Activated CD8-positive, alpha-beta T cell treated with anti-CD3 and anti-CD28 coated beads, Interleukin-2, amount 10 ng/mL, durations not matched to agents 7 days and 5 days (primary cell): ENCODE data around the gene CHRM4. TPM values are rescaled to one million over a fixed set of nuclear protein-coding genes. Genes with fewer than 3 reads are reported as not detected.

ENCODE experiments used
- ATAC-seq: fragments of 150-1000 bp; cut with Tn5 transposase; one replicate; pipeline ENCODE4 v1.10.0; 2021; ENCODE audit warnings: moderate library complexity
- CTCF ChIA-PET: fragments of 350-600 bp; sonication (Branson Sonifier 250); formaldehyde crosslinking; loops from one replicate; lab custom pipeline; 2021; ENCODE audit warnings: antibody characterized with exemption; lab: Charles Lee
- POLR2A ChIA-PET: fragments of 350-600 bp; sonication (Branson Sonifier 250); formaldehyde crosslinking; loops from one replicate; lab custom pipeline; 2021; ENCODE audit warnings: antibody characterized with exemption; lab: Charles Lee
- DNase-seq: peaks from one replicate; pipeline ENCODE4 v3.0.0-alpha.2; 2020
- H3K27ac Mint-ChIP-seq: one replicate; pipeline ENCODE4 v1.8.0; 2021; ENCODE audit warnings: mild to moderate bottlenecking, mixed read lengths
- H3K27me3 Mint-ChIP-seq: one replicate; pipeline ENCODE4 v1.8.0; 2021; ENCODE audit warnings: low read depth, mixed read lengths
- H3K36me3 Mint-ChIP-seq: one replicate; pipeline ENCODE4 v1.8.0; 2021; ENCODE audit warnings: low read depth, mixed read lengths
- H3K4me1 Mint-ChIP-seq: one replicate; pipeline ENCODE4 v1.8.0; 2021; ENCODE audit warnings: low read depth, mixed read lengths
- H3K4me3 Mint-ChIP-seq: one replicate; pipeline ENCODE4 v1.8.0; 2021; ENCODE audit warnings: mild to moderate bottlenecking, mixed read lengths
- H3K9me3 Mint-ChIP-seq: one replicate; pipeline ENCODE4 v1.8.0; 2022; ENCODE audit warnings: mixed read lengths; ENCODE audit not compliant: insufficient read depth
- total RNA-seq, 2 experiments: library from RNA; stranded (reverse); gene quantifications; one replicate each; pipeline ENCODE4 v1.2.3, GENCODE V29; 2021

The CHRM4 gene
- total RNA-seq, 2 experiments from 2014 or later = 0.37 TPM

DNA sequence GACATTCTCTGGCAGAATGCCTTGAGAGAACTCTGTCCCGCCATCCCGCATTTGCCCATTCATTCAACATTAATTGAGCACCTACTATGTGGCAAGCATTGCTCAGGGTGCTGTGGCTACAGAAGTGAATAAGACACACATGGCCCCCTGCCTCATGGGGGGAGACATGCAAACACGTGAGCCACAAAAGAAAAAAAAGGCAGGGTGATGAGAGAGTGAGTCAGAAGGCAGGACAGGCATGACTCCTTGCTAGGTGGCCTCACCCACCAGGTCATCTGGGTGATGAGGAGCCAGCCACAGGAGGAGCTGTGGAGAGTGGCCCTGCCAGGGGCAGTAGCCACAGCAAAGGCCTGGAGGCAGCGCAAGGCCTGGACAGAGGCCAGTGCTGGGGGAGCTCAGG lies 4.9 kb downstream of the CHRM4 start:
- no peaks in the 10 kb centered on the region for H3K9me3 Mint-ChIP-seq
- CTCF ChIA-PET = interaction anchor here (1.5 kb wide), 1 partner anchor 147 kb away, joined by 3 read pairs; no protein-coding TSS in a partner anchor
- no peak overlapping the region for H3K4me3 Mint-ChIP-seq
- POLR2A ChIA-PET = no interaction called here
- H3K27ac Mint-ChIP-seq = no peak overlapping the region
- no peaks in the 10 kb centered on the region for H3K36me3 Mint-ChIP-seq
- H3K4me1 Mint-ChIP-seq = peaks cover 28% of the 10 kb centered on the region
- ATAC-seq (no peak), DNase-seq (no peak)
- peaks cover 57% of the 10 kb centered on the region for H3K27me3 Mint-ChIP-seq

DNA sequence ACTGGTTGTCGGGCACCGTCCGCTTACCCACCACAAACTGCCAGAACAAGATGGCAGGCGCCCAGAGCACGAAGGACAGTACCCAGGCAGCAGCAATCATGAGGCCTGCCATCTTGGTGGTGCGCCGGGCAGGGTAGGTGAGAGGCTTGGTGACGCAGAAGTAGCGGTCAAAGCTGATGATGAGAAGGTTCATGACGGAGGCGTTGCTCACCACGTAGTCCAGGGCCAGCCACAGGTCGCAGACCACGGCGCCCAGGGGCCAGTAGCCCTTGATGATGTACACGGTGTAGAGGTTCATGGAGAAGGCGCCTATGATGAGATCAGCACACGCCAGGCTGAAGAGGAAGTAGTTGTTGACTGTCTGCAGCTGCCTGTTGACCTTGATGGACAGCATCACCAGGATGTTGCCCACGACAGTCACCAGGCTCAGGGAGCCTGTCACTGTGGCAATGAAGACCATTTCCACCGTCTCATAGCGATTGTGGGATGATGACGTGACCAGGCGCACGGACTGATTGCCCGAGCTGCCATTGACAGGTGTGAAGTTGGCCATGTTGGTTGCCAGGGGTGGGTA lies 5.5 kb downstream of the CHRM4 start:
- H3K27ac Mint-ChIP-seq = no peak overlapping the region
- CTCF ChIA-PET = no interaction called here
- no peak for ATAC-seq
- no peaks in the 10 kb centered on the region for H3K36me3 Mint-ChIP-seq
- no peaks in the 10 kb centered on the region for H3K9me3 Mint-ChIP-seq
- H3K4me3 Mint-ChIP-seq = no peak overlapping the region
- peaks cover 57% of the 10 kb centered on the region for H3K27me3 Mint-ChIP-seq
- H3K4me1 Mint-ChIP-seq = peaks cover 28% of the 10 kb centered on the region
- POLR2A ChIA-PET = no interaction called here
- DNase-seq = no peak

DNA sequence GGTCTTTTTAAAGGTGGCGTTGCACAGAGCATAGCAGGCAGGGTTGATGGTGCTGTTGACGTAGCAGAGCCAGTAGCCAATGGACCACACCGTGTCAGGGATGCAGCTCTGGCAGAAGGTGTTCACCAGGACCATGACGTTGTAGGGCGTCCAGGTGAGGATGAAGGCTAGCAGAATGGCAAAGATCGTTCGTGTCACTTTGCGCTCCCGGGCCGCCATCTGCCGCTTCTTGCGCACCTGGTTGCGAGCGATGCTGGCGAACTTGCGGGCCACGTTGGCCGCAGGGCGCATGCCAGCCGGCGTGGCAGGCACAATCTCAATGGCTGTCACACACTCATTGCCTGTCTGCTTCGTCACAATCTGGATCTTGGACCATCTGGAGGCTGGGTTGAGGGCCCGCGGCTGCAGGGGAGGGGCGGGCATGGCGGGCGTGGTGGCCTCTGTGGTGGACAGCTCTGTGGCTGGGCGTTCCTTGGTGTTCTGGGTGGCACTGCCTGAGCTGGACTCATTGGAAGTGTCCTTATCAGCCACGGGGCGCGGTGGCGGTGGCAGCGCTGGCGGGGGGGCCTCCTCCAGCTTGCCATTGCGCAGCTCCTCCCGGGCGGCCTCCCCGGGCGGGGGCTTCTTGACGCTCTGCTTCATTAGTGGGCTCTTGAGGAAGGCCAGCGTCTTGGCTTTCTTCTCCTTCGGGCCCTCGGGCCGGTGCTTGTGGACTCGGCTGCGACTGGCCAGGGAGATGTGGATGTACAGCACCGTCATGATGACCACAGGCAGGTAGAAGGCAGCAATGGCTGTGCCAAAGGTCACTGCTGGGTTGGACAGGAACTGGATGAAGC lies 6.2 kb downstream of the CHRM4 start:
- no peaks in the 10 kb centered on the region for H3K36me3 Mint-ChIP-seq
- H3K4me1 Mint-ChIP-seq = peaks cover 24% of the 10 kb centered on the region
- H3K4me3 Mint-ChIP-seq = no peak overlapping the region
- H3K27me3 Mint-ChIP-seq = peaks cover 50% of the 10 kb centered on the region
- POLR2A ChIA-PET = no interaction called here
- no peak for ATAC-seq
- CTCF ChIA-PET = no interaction called here
- no peaks in the 10 kb centered on the region for H3K9me3 Mint-ChIP-seq
- no peak for DNase-seq
- no peak overlapping the region for H3K27ac Mint-ChIP-seq

DNA sequence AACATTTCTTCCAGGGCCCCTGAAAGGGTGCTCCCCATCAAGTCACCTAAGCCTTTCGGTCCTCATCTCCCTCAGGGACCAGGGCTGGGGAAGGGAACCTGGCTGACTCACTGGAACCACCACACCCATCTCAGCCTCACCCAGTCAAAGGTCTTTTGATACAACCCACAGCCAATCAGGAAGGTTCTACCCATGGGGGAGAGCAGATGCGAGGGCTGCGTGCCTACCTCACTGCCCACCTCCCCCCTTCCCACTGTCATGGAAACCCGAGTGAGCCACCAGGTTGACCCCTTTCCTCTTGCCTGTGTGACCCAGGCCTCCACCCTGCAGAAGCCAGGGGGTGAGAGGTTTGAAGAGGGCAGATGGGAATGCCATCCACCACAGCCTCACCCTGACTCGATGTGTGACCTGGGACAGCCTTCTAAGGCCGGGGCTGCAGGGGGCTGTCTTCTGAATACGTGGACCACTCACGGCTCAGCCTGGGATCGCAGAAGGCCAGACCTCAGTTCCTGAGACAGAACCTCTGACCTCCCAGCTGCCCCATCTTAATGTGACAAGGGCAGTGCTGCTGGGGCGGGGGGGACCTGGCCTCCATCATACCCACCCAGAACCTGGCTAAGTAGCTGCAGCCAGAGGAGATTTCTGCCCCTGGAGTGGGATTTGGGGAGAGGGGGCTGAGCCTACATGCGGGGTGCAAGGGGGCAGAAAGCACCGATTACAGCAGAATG lies 7.4 kb downstream of the CHRM4 start:
- ChIA-PET POLR2A (no interaction called here), CTCF (interaction anchor here (1.1 kb wide), 1 partner anchor 34 kb away, joined by 3 read pairs; no protein-coding TSS in a partner anchor)
- peaks cover 23% of the 10 kb centered on the region for H3K4me1 Mint-ChIP-seq
- H3K4me3 Mint-ChIP-seq = no peak overlapping the region
- H3K27ac Mint-ChIP-seq = no peak overlapping the region
- ATAC-seq (no peak), DNase-seq (no peak)
- H3K36me3 Mint-ChIP-seq = peaks cover 3% of the 10 kb centered on the region
- peaks cover 38% of the 10 kb centered on the region for H3K27me3 Mint-ChIP-seq
- H3K9me3 Mint-ChIP-seq = no peaks in the 10 kb centered on the region

DNA sequence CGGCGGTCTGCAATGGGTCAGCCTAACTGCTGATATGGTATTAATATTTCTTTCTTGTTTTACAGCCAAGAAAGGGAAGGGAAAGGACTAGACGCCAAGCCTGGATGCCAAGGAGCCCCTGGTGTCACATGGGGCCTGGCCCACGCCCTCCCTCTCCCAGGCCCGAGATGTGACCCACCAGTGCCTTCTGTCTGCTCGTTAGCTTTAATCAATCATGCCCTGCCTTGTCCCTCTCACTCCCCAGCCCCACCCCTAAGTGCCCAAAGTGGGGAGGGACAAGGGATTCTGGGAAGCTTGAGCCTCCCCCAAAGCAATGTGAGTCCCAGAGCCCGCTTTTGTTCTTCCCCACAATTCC lies 8.2 kb downstream of the CHRM4 start:
- ChIA-PET POLR2A (interaction anchor here (0.5 to 0.8 kb wide), 2 partner anchors 19 to 769 kb away, joined by 3 read pairs; no protein-coding TSS in a partner anchor), CTCF (interaction anchor here (1.1 to 1.3 kb wide), 2 partner anchors 34 to 68 kb away, joined by 3 read pairs; no protein-coding TSS in a partner anchor)
- ATAC-seq (no peak), DNase-seq (no peak)
- H3K9me3 Mint-ChIP-seq = no peaks in the 10 kb centered on the region
- peaks cover 5% of the 10 kb centered on the region for H3K36me3 Mint-ChIP-seq
- H3K4me1 Mint-ChIP-seq = peaks cover 24% of the 10 kb centered on the region
- H3K27me3 Mint-ChIP-seq = peaks cover 31% of the 10 kb centered on the region
- H3K27ac Mint-ChIP-seq = no peak overlapping the region
- no peak overlapping the region for H3K4me3 Mint-ChIP-seq

DNA sequence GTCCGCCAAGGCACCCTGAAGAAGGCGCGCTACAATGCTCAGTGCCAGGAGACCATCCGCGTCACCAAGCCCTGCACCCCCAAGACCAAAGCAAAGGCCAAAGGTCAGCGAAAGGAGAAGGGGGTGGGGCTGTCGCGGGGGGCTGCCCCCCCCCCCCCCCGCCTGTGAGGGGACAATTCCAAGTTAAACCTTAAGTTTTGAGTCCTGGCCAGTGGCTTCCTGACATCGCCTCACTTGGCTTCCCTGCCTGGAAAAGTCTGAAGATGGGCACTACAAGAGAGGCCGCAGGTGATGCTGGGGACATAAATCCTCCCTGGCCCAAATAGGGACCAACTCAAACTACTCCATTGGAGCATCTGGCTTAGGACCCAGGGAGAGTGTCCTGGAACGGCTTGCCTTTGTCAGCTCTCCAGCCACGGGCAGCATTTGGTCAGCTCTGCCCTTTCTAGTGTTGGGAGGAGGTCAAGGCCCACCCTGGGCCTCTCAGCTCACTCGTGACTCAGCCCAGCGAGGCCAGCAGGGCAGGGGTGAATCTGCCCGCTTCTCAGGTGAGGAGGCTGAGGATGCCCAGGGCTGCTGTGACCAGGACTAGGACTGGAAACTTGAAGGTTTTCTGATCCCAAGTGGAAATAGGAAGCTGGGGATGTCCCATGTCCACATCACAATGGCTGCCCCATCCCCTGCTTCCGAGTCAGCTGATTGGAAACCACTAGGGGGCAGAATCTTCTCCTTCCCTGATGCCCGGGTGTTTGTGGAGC lies 8.8 kb downstream of the CHRM4 start:
- no peak for DNase-seq
- Mint-ChIP-seq H3K27ac (no peak overlapping the region), H3K27me3 (peaks cover 26% of the 10 kb centered on the region), H3K4me3 (no peak overlapping the region), H3K36me3 (peaks cover 8% of the 10 kb centered on the region), H3K9me3 (no peaks in the 10 kb centered on the region), H3K4me1 (peaks cover 18% of the 10 kb centered on the region)
- ChIA-PET POLR2A (interaction anchor here (0.5 to 0.8 kb wide), 2 partner anchors 19 to 770 kb away, joined by 3 read pairs; no protein-coding TSS in a partner anchor), CTCF (interaction anchor here (1.1 to 1.3 kb wide), 2 partner anchors 33 to 67 kb away, joined by 3 read pairs; no protein-coding TSS in a partner anchor)
- ATAC-seq = no peak

DNA sequence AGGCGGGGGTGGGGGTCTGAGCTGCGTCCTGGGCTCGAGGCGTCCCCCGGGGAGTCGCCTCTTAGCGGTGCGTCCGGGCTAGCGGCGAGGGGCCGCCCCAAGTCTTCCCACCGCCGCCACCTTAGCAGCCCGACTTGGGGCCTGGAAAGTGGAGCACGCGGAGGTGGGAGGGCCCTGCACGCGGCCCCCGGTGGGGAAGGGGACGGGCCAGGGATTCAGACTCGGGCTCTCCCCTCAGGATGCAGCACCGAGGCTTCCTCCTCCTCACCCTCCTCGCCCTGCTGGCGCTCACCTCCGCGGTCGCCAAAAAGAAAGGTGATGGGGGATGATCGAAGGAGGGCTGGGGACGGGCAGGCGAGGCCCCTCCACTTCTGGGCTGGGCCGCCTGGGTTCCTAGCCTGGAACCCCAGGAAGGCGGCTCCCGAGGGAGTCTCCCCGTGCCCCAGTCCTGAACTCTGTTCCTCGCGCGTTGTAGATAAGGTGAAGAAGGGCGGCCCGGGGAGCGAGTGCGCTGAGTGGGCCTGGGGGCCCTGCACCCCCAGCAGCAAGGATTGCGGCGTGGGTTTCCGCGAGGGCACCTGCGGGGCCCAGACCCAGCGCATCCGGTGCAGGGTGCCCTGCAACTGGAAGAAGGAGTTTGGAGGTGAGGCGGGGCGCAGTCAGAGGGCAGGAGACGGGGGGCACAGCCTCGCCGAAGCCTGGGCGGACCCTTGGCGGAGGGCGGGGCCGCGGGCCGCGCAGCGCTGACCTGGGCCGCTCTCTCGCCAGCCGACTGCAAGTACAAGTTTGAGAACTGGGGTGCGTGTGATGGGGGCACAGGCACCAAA lies 9.5 kb downstream of the CHRM4 start:
- Mint-ChIP-seq H3K4me1 (peaks cover 13% of the 10 kb centered on the region), H3K27me3 (peaks cover 21% of the 10 kb centered on the region), H3K9me3 (no peaks in the 10 kb centered on the region), H3K4me3 (peak overlapping the region; percentile 65), H3K36me3 (peaks cover 16% of the 10 kb centered on the region), H3K27ac (peak overlapping the region; percentile 39)
- peak; percentile 42 for ATAC-seq
- CTCF ChIA-PET = interaction anchor here (1.3 kb wide), 1 partner anchor 66 kb away, joined by 3 read pairs; no protein-coding TSS in a partner anchor
- DNase-seq = no peak
- POLR2A ChIA-PET = no interaction called here

DNA sequence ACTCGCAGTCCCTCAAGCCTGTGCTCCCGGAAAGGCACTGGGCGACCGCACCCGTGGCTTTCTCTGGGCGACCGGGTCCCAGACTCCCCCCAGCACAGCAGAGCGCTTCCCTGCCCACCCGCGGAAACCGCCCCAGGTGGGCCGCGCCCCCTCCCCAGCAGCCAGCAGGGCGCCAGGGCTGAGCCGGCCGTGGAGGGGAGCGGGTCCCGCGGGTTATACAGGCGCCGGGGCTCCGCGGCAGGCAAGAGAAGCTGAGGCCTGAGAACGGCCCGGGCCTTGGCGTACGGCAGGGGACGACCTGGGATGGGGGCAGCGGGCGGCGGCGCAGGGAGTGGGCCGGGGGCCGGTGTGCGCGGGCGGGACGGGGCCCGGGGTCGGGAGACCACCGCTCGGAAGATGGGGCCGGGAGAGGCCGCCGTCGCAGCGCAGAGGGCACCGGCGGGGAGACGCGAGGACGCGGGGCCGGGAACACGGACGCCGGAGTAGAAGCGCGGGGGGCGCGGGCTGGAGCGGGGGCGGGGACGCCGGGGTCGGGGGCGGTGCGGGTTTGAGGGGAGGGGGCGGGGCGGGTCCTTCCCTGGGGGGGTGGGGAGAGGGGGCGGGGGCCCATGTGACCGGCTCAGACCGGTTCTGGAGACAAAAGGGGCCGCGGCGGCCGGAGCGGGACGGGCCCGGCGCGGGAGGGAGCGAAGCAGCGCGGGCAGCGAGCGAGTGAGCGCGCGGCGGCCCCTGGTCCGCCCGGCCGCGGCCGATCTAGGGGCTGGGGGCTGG lies 10.3 kb downstream of the CHRM4 start, which contains the start of gene MDK:
MDK (plus strand) TSS at position 622 of the 771 bp plus-strand sequence. CDS start 389 bp downstream, outside the sequence.
- no peak for DNase-seq
- no peaks in the 10 kb centered on the region for H3K9me3 Mint-ChIP-seq
- POLR2A ChIA-PET = no interaction called here
- H3K27me3 Mint-ChIP-seq = peaks cover 13% of the 10 kb centered on the region
- ATAC-seq = peak; percentile 25
- CTCF ChIA-PET = interaction anchor here (1.7 kb wide), 1 partner anchor 29 kb away, joined by 4 read pairs; no protein-coding TSS in a partner anchor
- H3K4me1 Mint-ChIP-seq = peaks cover 13% of the 10 kb centered on the region
- H3K27ac Mint-ChIP-seq = peak within 1 kb of the TSS; percentile 39
- H3K36me3 Mint-ChIP-seq = peaks cover 24% of the 10 kb centered on the region
- H3K4me3 Mint-ChIP-seq = peak within 1 kb of the TSS; percentile 66

DNA sequence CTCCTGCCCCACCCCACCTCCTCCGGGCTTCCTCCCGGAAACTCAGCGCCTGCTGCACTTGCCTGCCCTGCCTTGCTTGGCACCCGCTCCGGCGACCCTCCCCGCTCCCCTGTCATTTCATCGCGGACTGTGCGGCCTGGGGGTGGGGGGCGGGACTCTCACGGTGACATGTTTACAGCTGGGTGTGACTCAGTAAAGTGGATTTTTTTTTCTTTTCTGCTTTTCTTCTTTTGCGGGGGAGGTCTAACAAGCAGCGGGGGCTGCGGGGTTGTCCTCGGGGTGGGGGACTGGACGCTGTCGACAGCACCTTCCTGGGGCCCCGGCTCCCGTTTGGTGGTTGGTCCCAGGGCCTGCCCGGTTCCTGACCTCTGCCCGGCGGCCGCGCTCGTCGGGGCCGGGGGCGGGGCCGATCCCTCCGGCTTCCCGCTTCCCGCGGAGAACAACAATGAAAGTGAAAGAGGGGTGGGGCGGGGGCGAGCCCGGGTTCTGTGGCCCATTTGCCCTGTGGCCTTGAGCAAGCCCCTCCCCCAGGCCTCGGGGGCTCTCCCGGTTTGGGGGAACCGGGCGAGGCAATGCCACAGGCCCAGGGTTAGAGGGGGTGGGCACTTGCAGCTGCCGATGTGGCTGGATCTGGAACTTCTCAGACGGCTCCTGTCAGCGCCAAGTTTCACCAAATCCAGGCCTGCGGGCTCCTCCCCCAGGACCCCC lies 11.1 kb downstream of the CHRM4 start:
- peak; percentile 40 for ATAC-seq
- ChIA-PET CTCF (interaction anchor here (0.9 to 1.7 kb wide), 2 partner anchors 8 to 28 kb away, joined by 3 to 4 read pairs; no protein-coding TSS in a partner anchor), POLR2A (no interaction called here)
- H3K27me3 Mint-ChIP-seq = peaks cover 7% of the 10 kb centered on the region
- H3K36me3 Mint-ChIP-seq = peaks cover 26% of the 10 kb centered on the region
- DNase-seq = peak; percentile 67
- H3K27ac Mint-ChIP-seq = peak overlapping the region; percentile 67
- H3K4me1 Mint-ChIP-seq = peaks cover 13% of the 10 kb centered on the region
- H3K9me3 Mint-ChIP-seq = no peaks in the 10 kb centered on the region
- H3K4me3 Mint-ChIP-seq = peak overlapping the region; percentile 66
